Muscle of arm (tissue), 12 donors: ENCODE data around the gene ARL8B. TPM values are rescaled to one million over a fixed set of nuclear protein-coding genes. Genes with fewer than 3 reads are reported as not detected.
"Not testable (repeated sequence)": the region's sequence is repeated elsewhere in the genome, so short reads cannot be mapped to it uniquely, and the experiment has no call there.

Experiments
- DNase-seq: peaks from one replicate; pipeline ENCODE4 v3.0.0-alpha.2; 2013
- polyA plus RNA-seq, 12 donors: library from polyadenylated mRNA; unstranded; fragments of 120-200 nt; gene quantifications; one replicate each; pipeline ENCODE4 v1.2.1, GENCODE V29; 2013; ENCODE audit not compliant: insufficient read length in 12 of 12

The ARL8B gene
- polyA plus RNA-seq, 12 donors, result 44.2 to 67.3 (median 50.6) TPM; not detected in 1

DNA sequence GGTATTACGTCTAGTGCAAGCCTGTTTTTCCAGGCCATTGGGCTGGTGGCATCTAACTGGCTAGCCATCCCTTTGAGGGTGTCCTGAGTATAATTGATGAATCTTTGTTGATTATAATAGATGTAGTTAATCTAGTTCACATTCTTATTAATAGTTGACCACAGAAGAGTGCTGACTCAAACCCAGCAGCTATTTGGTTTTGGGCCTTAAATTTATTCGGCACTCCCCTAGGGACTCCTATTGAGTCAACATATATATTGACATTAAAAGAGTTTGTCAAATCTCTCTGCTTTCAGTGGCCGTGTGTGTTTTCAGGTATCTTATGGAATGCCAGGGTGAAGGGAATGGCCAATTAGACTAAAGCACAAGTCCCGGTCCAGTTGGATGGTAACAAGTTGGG is 19.7 kb downstream of the ARL8B start:
- DNase-seq, result no peak

DNA sequence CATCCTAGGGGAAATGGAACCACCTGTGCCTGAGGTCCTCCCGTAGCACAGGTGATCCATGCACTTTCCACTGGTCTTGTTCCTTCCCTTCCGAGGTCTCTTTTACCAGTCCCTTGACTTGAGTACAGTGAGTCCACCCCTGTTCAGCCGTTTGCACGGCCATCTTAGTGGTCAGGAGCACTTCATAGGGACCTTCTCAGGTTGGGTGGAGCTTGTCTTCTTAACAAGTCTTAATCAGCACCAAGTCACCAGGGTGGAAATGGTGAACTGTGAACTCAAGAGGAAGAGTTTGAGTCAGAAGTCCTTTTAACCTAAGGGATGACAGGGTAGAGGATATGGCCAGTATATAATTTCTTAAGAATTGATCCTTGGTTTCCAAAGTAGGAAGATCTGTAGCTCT is 21.4 kb downstream of the ARL8B start:
- DNase-seq, result no peak

- no peak for DNase-seq
Observed at GRCh38 chr3:5144316-5144994, 22.4 kb downstream of the ARL8B start.

- DNase-seq, result no peak
Observed at GRCh38 chr3:5145120-5145519, 23.0 kb downstream of the ARL8B start.

GRCh38 chr3:5147152-5147551 is 25.1 kb downstream of the ARL8B start:
- DNase-seq, result not testable (repeated sequence)

DNA sequence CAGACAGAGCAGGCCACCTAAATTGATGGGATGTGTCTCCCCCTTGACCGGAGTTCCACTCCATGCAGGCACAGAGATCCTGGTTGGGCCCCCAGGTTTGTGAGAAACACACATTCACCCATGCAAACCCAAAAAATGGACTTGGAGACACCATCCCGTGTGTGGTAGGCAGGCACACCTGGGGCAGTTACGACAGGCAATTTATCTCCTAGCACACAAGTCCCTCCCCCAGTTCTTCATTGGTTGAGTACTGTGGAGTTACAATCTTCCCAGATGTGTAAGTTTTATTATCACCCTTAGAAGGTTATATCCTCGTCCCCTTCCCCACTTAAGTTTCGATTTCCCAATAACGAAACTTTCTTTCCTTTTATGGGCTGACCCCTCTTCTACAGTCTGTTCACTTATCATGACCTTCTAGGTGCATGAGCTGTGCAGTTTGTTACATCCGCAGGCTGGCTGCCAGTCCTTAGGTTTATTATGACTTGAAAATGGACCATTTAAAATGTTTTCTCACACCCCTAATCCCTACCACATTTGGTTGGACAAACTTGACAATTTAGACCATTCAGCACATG is 27.3 kb downstream of the ARL8B start:
- DNase-seq, result no peak

DNA sequence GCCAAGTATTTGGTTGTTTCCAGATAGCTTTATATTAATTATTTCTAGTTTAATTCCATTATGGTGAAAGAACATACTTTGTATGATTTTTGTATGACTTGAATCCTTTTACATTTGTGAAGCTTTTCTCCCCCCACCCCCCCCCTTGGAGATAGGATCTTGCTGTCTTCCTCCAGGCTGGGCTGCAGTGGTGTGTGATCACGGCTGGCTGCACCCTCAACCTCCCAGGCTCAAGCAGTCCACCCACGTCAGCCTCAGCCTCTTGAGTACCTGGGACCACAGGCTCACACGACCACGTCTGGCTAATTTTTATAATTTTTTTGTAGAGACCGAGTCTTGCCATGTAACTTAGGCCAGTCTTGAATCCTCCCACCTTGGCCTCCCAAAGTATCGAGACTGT is 29.5 kb downstream of the ARL8B start:
- DNase-seq, result no peak

DNA sequence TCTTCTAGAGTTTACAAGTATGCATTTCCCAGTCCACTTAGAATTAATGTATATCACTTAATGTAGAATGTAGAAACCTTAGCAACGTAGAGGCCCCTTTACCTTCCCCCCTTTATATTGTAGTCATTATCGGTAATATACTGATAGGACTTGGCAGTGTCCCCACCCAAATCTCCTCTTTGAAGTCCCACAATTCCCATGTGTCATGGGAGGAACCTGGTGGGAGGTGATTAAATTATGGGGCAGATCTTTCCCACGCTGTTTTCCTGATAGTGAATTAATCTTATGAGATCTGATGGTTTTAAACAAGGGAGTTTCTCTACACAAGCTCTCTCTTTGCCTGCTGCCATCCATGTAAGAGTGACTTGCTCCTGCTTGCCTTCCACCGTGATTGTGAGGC is 31.0 kb downstream of the ARL8B start:
- no peak for DNase-seq

- no peak for DNase-seq
Observed at GRCh38 chr3:5155241-5155640, 33.1 kb downstream of the ARL8B start.

DNA sequence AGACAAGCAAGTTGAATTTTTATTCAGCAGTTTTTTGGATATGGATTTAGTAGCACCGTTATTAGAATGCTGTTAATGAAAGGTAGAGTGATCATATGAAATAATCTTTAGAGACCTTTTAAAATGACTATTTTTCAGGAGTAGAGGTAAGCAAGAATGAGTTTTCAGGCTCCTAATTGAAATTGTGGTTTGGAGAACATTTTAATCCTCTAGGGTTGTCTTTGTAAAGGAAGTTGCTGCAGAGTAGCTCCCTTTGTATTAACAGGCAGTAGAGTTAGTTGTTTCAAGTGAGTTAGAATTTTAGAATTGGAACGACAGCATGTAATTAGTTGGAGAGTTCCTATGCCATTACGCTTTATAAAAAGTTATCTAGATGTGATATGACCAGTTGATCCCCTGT is 38.2 kb downstream of the ARL8B start:
- no peak for DNase-seq

DNA sequence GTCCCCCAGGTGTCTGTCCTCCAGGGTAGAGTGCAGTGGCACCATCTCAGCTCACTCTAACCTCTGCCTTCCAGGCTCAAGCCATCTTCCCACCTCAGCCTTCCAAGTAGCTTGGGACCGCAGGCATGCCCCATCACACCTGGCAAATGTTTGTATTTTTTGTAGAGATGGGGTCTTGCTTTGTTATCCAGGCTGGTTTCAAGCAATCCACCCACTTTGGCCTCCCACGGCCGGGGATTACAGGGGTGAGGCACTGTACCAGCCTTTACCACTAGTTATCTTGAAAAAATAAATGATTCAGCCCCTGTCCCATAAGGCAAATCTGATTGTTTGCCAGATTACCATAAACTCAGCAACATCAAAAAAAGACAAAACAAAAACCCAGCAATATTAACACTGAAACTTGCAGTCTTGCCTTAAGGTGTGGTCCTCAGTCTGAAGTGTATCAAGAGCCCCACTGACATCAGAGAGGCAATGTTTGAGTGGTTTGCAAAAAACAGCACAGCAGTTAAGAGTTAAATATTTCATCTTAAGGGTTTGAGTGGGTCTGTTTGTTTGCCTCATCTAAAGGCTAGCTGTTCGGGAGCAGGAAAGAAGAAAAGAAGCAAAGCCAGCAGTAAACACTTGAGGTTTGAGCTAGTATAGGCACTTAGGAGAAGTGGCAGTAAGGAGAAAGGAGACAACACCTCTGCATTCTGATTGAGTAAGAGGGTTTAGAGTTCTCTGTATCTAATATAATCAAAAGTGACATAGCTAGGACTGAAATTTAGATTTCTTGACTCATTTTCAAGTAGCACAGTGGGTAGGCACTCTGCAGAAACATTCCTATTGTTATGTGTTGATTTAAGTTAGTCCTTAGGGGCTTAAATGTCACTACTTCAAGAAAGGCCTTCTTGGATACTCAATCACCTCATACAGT is 39.1 kb downstream of the ARL8B start:
- DNase-seq, result no peak

- DNase-seq, result no peak
Observed at GRCh38 chr3:5162102-5162501, 40.0 kb downstream of the ARL8B start.

GRCh38 chr3:5165698-5166097 is 43.6 kb downstream of the ARL8B start:
- DNase-seq, result no peak

GRCh38 chr3:5166846-5167245 is 44.8 kb downstream of the ARL8B start:
- DNase-seq, result no peak

GRCh38 chr3:5168110-5168509 is 46.0 kb downstream of the ARL8B start:
- DNase-seq, result no peak

DNA sequence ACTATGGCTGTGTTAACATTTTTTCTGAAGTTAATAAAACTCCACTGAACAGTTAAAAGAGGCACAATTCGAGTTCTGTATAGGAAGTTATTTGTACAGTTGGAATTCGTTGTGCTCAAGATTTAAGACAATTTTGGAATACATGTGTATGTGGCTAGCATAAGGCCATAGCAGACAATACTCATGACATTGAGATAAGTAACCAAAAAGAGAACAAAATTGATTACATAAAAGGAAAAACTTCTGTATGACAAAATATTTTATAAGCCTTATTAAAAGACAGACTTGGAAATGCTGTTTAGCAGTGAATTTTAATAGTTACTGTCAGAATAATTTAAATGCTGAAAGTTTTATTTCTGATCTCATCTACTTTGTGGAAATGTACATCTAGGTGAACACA is 47.7 kb downstream of the ARL8B start:
- DNase-seq, result no peak

- no peak for DNase-seq
Observed at GRCh38 chr3:5170975-5171374, 48.9 kb downstream of the ARL8B start.

GRCh38 chr3:5172018-5172417 is 49.9 kb downstream of the ARL8B start:
- no peak for DNase-seq

DNA sequence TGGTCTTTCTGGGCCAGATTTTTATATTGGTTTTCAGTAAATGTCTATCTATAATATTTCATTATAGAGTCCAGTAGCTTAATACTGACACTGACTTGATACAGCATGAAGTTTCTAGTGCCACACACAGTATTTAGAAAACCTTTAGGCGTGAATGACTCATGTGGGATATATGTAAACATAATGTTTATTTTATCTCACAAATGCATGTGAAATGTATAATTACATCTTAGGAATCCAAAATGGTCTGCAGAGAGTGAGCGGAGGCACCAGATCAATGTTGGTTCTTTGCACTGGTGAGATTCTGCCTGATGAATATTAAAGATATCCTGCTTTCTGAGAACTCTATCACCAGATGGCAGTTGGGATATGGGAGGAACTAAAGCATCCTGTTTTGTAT is 56.9 kb downstream of the ARL8B start:
- DNase-seq, result not testable (repeated sequence)

DNA sequence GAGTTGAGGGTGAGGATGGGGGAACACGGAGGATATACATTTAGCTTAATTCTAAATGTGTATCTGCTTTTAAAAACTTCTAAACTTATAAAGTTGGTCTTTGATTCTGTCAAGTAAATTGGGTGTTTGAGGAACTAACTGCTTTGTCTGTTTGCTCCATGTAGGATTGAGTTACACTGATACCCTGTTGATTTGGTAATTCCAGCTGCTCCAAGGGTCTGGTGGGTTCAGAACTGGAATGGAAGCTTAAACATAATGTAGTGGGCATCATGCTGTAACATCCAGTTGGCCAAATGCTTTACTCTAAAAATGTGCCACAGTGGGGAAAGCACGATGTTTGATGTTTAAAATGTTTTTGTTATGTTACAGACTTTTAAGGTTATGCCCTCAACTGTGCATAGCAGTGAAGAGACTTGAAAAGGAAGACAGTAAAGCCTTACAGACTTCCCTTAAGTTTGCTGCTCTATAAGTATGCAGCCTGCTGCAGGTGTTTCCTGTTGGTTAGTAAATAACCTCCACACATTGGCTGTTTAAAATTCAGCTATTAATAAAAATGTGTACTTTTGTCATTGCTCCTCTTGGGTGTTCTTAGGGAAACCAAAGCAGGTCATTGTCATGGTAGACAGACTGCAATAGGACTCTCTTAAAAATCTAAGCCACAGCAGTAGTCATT is 59.5 kb downstream of the ARL8B start:
- no peak for DNase-seq

- DNase-seq, result not testable (repeated sequence)
Observed at GRCh38 chr3:5183714-5184113, 61.6 kb downstream of the ARL8B start.

- DNase-seq, result no peak
Observed at GRCh38 chr3:5184499-5184898, 62.4 kb downstream of the ARL8B start.
